Liver (tissue), 9 donors: ENCODE data around the gene BOD1L2. TPM values are rescaled to one million over a fixed set of nuclear protein-coding genes. Genes with fewer than 3 reads are reported as not detected.

Experiments used
- DNase-seq: peaks from one replicate; pipeline ENCODE4 v3.0.0-alpha.2; 2017; ENCODE audit warnings: low spot score
- H3K27ac ChIP-seq, 2 donors: one replicate each; pipeline ENCODE4 v1.7.0; 2013; ENCODE audit warnings: inconsistent platforms in 2 of 2, low read length in 2 of 2, control low read depth in 1 of 2, low read depth in 1 of 2, mild to moderate bottlenecking in 1 of 2
- H3K27me3 ChIP-seq, 4 donors: one replicate each; pipeline versions ENCODE4 v1.6.1 to v1.7.0; 2013; ENCODE audit warnings: low read length in 3 of 4, inconsistent platforms in 1 of 4, mild to moderate bottlenecking in 1 of 4, moderate library complexity in 1 of 4; ENCODE audit not compliant: control insufficient read depth in 4 of 4, insufficient read depth in 4 of 4
- H3K36me3 ChIP-seq, 4 donors: one replicate each; pipeline versions ENCODE4 v1.6.1 to v1.7.0; 2013; ENCODE audit warnings: low read length in 3 of 4, mild to moderate bottlenecking in 3 of 4, low read depth in 1 of 4, moderate library complexity in 1 of 4; ENCODE audit not compliant: control insufficient read depth in 4 of 4, insufficient read depth in 3 of 4
- H3K4me1 ChIP-seq, 4 donors: one replicate each; pipeline versions ENCODE4 v1.6.1 to v1.7.0; 2013; ENCODE audit warnings: low read length in 3 of 4, mild to moderate bottlenecking in 3 of 4, moderate library complexity in 1 of 4; ENCODE audit not compliant: control insufficient read depth in 4 of 4, insufficient read depth in 4 of 4
- H3K4me3 ChIP-seq, 3 donors: one replicate each; pipeline versions ENCODE4 v1.6.1 to v1.7.0; 2013; ENCODE audit warnings: low read length in 3 of 3, control low read depth in 1 of 3, low read depth in 1 of 3, mild to moderate bottlenecking in 1 of 3
- H3K9ac ChIP-seq, 2 donors: one replicate each; pipeline ENCODE4 v1.7.0; 2013; ENCODE audit warnings: low read length in 2 of 2, mild to moderate bottlenecking in 2 of 2, moderate library complexity in 2 of 2, control low read depth in 1 of 2, low read depth in 1 of 2
- H3K9me3 ChIP-seq, 4 donors: one replicate each; pipeline versions ENCODE4 v1.6.1 to v1.7.0; 2013; ENCODE audit warnings: low read length in 3 of 4; ENCODE audit not compliant: control insufficient read depth in 4 of 4
- ATF3 ChIP-seq: IDR thresholded peaks from 2 replicates; pipeline ENCODE4 v1.6.1; 2016; ENCODE audit warnings: antibody characterized with exemption
- CTCF ChIP-seq: fragments of 150-350 bp; IDR thresholded peaks from 2 replicates; pipeline ENCODE4 v1.5.1; 2017; ENCODE audit warnings: improper control_type of control experiment, low read depth, low read length; ENCODE audit not compliant: missing input control
- EGR1 ChIP-seq, 2 donors: IDR thresholded peaks; 2 replicates each; pipeline ENCODE4 v1.6.1; 2016 to 2018; ENCODE audit warnings: antibody characterized with exemption in 2 of 2, low read depth in 2 of 2
- FOXA1 ChIP-seq: IDR thresholded peaks from 2 replicates; pipeline ENCODE4 v1.6.1; 2016; ENCODE audit warnings: antibody characterized with exemption
- FOXA2 ChIP-seq: IDR thresholded peaks from 2 replicates; pipeline ENCODE4 v1.6.1; 2016; ENCODE audit warnings: antibody characterized with exemption
- GABPA ChIP-seq, 2 donors: IDR thresholded peaks in 1 of 2; conservative IDR thresholded peaks in 1 of 2; 2 replicates each; pipeline ENCODE4 v1.6.1; 2016; ENCODE audit warnings: antibody characterized with exemption in 2 of 2, mild to moderate bottlenecking in 1 of 2, moderate library complexity in 1 of 2
- HNF4A ChIP-seq, 2 donors: conservative IDR thresholded peaks; 2 replicates each; pipeline ENCODE4 v1.6.1; 2016; ENCODE audit warnings: antibody characterized with exemption in 2 of 2, mild to moderate bottlenecking in 2 of 2
- HNF4G ChIP-seq: IDR thresholded peaks from 2 replicates; pipeline ENCODE4 v1.6.1; 2016; ENCODE audit warnings: antibody characterized with exemption
- JUND ChIP-seq, 2 donors: IDR thresholded peaks; 2 replicates each; pipeline ENCODE4 v1.6.1; 2016; ENCODE audit warnings: antibody characterized with exemption in 2 of 2
- MAX ChIP-seq: IDR thresholded peaks from 2 replicates; pipeline ENCODE4 v1.6.1; 2016; ENCODE audit warnings: antibody characterized with exemption
- RAD21 ChIP-seq, 2 donors: IDR thresholded peaks; 2 replicates each; pipeline ENCODE4 v1.6.1; 2016; ENCODE audit warnings: antibody characterized with exemption in 2 of 2, mild to moderate bottlenecking in 2 of 2
- REST ChIP-seq: IDR thresholded peaks from 2 replicates; pipeline ENCODE4 v1.6.1; 2016; ENCODE audit warnings: antibody characterized with exemption, mild to moderate bottlenecking
- SP1 ChIP-seq: IDR thresholded peaks from 2 replicates; pipeline ENCODE4 v1.6.1; 2018; ENCODE audit warnings: antibody characterized with exemption, mild to moderate bottlenecking
- TAF1 ChIP-seq: conservative IDR thresholded peaks from 2 replicates; pipeline ENCODE4 v1.6.1; 2016; ENCODE audit warnings: antibody characterized with exemption, mild to moderate bottlenecking
- YY1 ChIP-seq: IDR thresholded peaks from 2 replicates; pipeline ENCODE4 v1.6.1; 2016; ENCODE audit warnings: antibody characterized with exemption, mild to moderate bottlenecking
- ZBTB33 ChIP-seq: IDR thresholded peaks from 2 replicates; pipeline ENCODE4 v1.6.1; 2016; ENCODE audit warnings: antibody characterized with exemption
- WGBS: extraction: QIAGEN DNeasy Blood & Tissue Kit; methylation state at CpG from one replicate; pipeline ENCODE4 v1.1.7; 2013; 5-methylcytosine and 5-hydroxymethylcytosine counted together
- polyA plus RNA-seq, 2 donors: library from polyadenylated mRNA; stranded (reverse) in 1 of 2; unstranded in 1 of 2; fragments of 200-250 nt in 1 of 2; fragments of >200 nt in 1 of 2; fragmentation: Nextera tagmentation in 1 of 2; extraction: Ambion mirVana in 1 of 2; gene quantifications; one replicate each; pipeline versions ENCODE4 v1.2.1 to v1.2.3, GENCODE V29; 2013 to 2015
- total RNA-seq, 2 donors: library from RNA; depleted of rRNA; stranded (reverse); fragments of >200 nt; gene quantifications; one replicate each; pipeline ENCODE4 v1.2.3, GENCODE V29; 2014
- donor health status: healthy.
- donor health status: healthy.
- donor health status: healthy.
- donor health status: healthy.
- donor health status: healthy.

The BOD1L2 gene
- total and polyA plus RNA-seq, 4 donors = not detected

GRCh38 chr18:57188851-57189557 lies 42.1 kb downstream of the BOD1L2 start (continued):
- TF ChIP-seq YY1 (no peak), FOXA2 (no peak), JUND (IDR thresholded peaks at IDR 0.05) (no peak), GABPA (IDR thresholded peaks at IDR 0.05 in 1 of 2, conservative IDR thresholded peaks at IDR 0.05 in 1 of 2) (no peak), TAF1 (no peak), MAX (no peak), SP1 (no peak), EGR1 (IDR thresholded peaks at IDR 0.05; ENCODE audit: low read depth in 2 of 2) (no peak)

GRCh38 chr18:57190026-57190425 lies 43.1 kb downstream of the BOD1L2 start:
- Histone ChIP-seq H3K4me3 (no peak overlapping the region), H3K9me3 (peaks cover 0 to 14% (median 4%) of the 10 kb centered on the region in 4 donors), H3K36me3 (no peaks in the 10 kb centered on the region), H3K27ac (no peak overlapping the region), H3K9ac (no peak overlapping the region), H3K27me3 (no peaks in the 10 kb centered on the region), H3K4me1 (peaks cover 3 to 9% (median 6%) of the 10 kb centered on the region in 4 donors)
- no peak for DNase-seq
- 92% methylated on average over 1 of the region's 1 CpG for WGBS
- no peak for TF ChIP-seq MAX
- no peak for TF ChIP-seq EGR1 (IDR thresholded peaks at IDR 0.05; ENCODE audit: low read depth in 2 of 2)
- TF ChIP-seq SP1 = no peak
- no peak for TF ChIP-seq FOXA1
- TF ChIP-seq GABPA (IDR thresholded peaks at IDR 0.05 in 1 of 2, conservative IDR thresholded peaks at IDR 0.05 in 1 of 2) = no peak
- TF ChIP-seq CTCF = no peak
- TF ChIP-seq JUND (IDR thresholded peaks at IDR 0.05) = no peak
- no peak for TF ChIP-seq TAF1
- TF ChIP-seq HNF4G = no peak
- TF ChIP-seq ZBTB33 = no peak

- 61% methylated on average over 3 of the region's 3 CpGs for WGBS
- Histone ChIP-seq H3K9me3 (peaks cover 0 to 4% (median under 1%) of the 10 kb centered on the region in 4 donors), H3K27ac (no peak overlapping the region)
- TF ChIP-seq RAD21 (IDR thresholded peaks at IDR 0.05) (no peak), TAF1 (no peak), YY1 (no peak), ATF3 (no peak), SP1 (no peak), CTCF (no peak), HNF4A (conservative IDR thresholded peaks at IDR 0.05) (no peak), ZBTB33 (no peak), REST (no peak)
Measured at GRCh38 chr18:57194070-57194469, 47.2 kb downstream of the BOD1L2 start.

More at GRCh38 chr18:57194070-57194469, 47.2 kb downstream of the BOD1L2 start:
- no peaks in the 10 kb centered on the region for H3K36me3 ChIP-seq
- DNase-seq = no peak
- no peak overlapping the region for H3K4me3 ChIP-seq
- no peaks in the 10 kb centered on the region for H3K27me3 ChIP-seq
- no peak overlapping the region for H3K9ac ChIP-seq
- peaks cover 3 to 11% (median 8%) of the 10 kb centered on the region in 4 donors for H3K4me1 ChIP-seq
